HG03460 (cell line): ENCODE data around the gene CIDEC.
"Not testable (repeated sequence)": the region's sequence is repeated elsewhere in the genome, so short reads cannot be mapped to it uniquely, and the experiment has no call there.

Source experiments
- ATAC-seq: cut with Tn5 transposase; IDR thresholded peaks from one replicate; pipeline ENCODE4 v1.9.1; 2021; ENCODE audit not compliant: unreplicated experiment

CIDEC gene

GRCh38 chr3:9851383-9851782 lies 28.7 kb downstream of the CIDEC start:
- ATAC-seq: not testable (repeated sequence)

GRCh38 chr3:9848860-9849259 lies 31.2 kb downstream of the CIDEC start:
- not testable (repeated sequence) for ATAC-seq

GRCh38 chr3:9847870-9848269 lies 32.2 kb downstream of the CIDEC start:
- not testable (repeated sequence) for ATAC-seq

- ATAC-seq: no peak
Measured at GRCh38 chr3:9846931-9847488, 33.0 kb downstream of the CIDEC start.

GRCh38 chr3:9846231-9846630 lies 33.8 kb downstream of the CIDEC start:
- ATAC-seq: no peak

- ATAC-seq: peak; percentile 99
Measured at GRCh38 chr3:9843715-9844438, 36.2 kb downstream of the CIDEC start, which contains the start of gene RPUSD3. TSS of gene RPUSD3 (minus strand) at chr3:9844008. CDS start at chr3:9843990, 18 bp downstream.

GRCh38 chr3:9841015-9841414 lies 39.0 kb downstream of the CIDEC start:
- no peak for ATAC-seq

GRCh38 chr3:9838856-9839255 lies 41.2 kb downstream of the CIDEC start:
- ATAC-seq: no peak

- ATAC-seq: no peak
Measured at GRCh38 chr3:9837701-9838582, 42.1 kb downstream of the CIDEC start.

- ATAC-seq: no peak
Measured at GRCh38 chr3:9834520-9835380, 45.3 kb downstream of the CIDEC start.

- no peak for ATAC-seq
Measured at GRCh38 chr3:9833078-9833477, 47.0 kb downstream of the CIDEC start.

GRCh38 chr3:9831253-9831652 lies 48.8 kb downstream of the CIDEC start:
- ATAC-seq: no peak

- no peak for ATAC-seq
Measured at GRCh38 chr3:9828801-9829755, 51.0 kb downstream of the CIDEC start.

GRCh38 chr3:9826815-9827573 lies 53.1 kb downstream of the CIDEC start:
- ATAC-seq: no peak

GRCh38 chr3:9825451-9826040 lies 54.5 kb downstream of the CIDEC start:
- ATAC-seq: no peak

GRCh38 chr3:9820946-9821345 lies 59.1 kb downstream of the CIDEC start:
- ATAC-seq: no peak

- ATAC-seq: no peak
Measured at GRCh38 chr3:9820543-9820942, 59.5 kb downstream of the CIDEC start.

- ATAC-seq: no peak
Measured at GRCh38 chr3:9818666-9819335, 61.3 kb downstream of the CIDEC start.
